ENCODE data around the gene SYT17. TPM values are rescaled to one million over a fixed set of nuclear protein-coding genes. Genes with fewer than 3 reads are reported as not detected.

Gene SYT17
- polyA plus RNA-seq, 3 donors, result 0.81 to 4.9 (median 1.1) TPM

DNA sequence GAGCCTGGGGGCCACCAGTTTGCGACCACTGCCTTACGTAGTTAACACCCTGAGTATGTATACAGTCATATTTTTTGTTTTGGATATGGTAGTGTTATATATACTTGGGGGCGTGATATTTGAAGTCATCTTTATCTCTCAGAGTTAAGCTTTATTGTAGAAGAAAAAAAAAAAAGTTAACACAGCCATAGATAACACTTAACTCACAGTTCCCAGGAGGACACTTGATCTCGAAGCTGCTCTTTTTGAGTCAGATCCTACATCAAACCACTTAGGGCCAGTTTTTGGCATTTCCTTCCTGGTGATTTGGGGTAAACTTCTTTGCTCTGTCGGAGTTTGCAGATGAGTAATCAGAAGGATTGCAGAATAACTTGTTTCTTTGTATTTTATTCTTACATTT is 48.5 kb upstream of the SYT17 start:
- TF ChIP-seq, protein P1, sequence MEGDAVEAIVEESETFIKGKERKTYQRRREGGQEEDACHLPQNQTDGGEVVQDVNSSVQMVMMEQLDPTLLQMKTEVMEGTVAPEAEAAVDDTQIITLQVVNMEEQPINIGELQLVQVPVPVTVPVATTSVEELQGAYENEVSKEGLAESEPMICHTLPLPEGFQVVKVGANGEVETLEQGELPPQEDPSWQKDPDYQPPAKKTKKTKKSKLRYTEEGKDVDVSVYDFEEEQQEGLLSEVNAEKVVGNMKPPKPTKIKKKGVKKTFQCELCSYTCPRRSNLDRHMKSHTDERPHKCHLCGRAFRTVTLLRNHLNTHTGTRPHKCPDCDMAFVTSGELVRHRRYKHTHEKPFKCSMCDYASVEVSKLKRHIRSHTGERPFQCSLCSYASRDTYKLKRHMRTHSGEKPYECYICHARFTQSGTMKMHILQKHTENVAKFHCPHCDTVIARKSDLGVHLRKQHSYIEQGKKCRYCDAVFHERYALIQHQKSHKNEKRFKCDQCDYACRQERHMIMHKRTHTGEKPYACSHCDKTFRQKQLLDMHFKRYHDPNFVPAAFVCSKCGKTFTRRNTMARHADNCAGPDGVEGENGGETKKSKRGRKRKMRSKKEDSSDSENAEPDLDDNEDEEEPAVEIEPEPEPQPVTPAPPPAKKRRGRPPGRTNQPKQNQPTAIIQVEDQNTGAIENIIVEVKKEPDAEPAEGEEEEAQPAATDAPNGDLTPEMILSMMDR (IDR thresholded peaks at IDR 0.05), result no peak
- Histone ChIP-seq H3K4me2 (replicated peaks; ENCODE audit: extremely low read depth, low read length, poor library complexity, severe bottlenecking) (peak overlapping the region; percentile 87), H3K36me3 (replicated peaks in 1 of 2; ENCODE audit: control insufficient read depth in 1 of 2, insufficient read depth in 2 of 2, low read length in 2 of 2) (peaks cover 0 to 9% of the 10 kb centered on the region in 2 donors), H3K9ac (ENCODE audit: insufficient read depth, low read length, poor library complexity, severe bottlenecking) (peak overlapping the region; percentile 72), H3K9me3 (replicated peaks in 1 of 2; ENCODE audit: control insufficient read depth in 1 of 2, insufficient read depth in 1 of 2, low read length in 2 of 2) (no peaks in the 10 kb centered on the region), H3K27me3 (ENCODE audit: control insufficient read depth in 2 of 2, insufficient read depth in 2 of 2, low read length in 2 of 2) (no peaks in the 10 kb centered on the region), H3K4me3 (replicated peaks in 1 of 3; ENCODE audit: low read depth in 2 of 3, low read length in 3 of 3) (peak overlapping the region; percentile 41 to 78 (median 53)), H2AFZ (ENCODE audit: insufficient read depth, low read depth, low read length, poor library complexity, severe bottlenecking) (peak overlapping the region; percentile 43), H3K4me1 (ENCODE audit: control insufficient read depth in 1 of 2, insufficient read depth in 2 of 2, low read length in 2 of 2) (peaks cover 62 to 67% of the 10 kb centered on the region in 2 donors), H3K79me2 (ENCODE audit: insufficient read depth, low read length) (peaks cover 49% of the 10 kb centered on the region), H3K27ac (ENCODE audit: low read depth in 1 of 2, low read length in 2 of 2) (peak overlapping the region; percentile 81 to 94), H4K20me1 (ENCODE audit: insufficient read depth, low read length) (peaks cover 28% of the 10 kb centered on the region)
- Mint-ChIP-seq H3K4me3 (peak overlapping the region in 1 of 2 donors; percentile 77), H3K27ac (peak overlapping the region; percentile 90 to 98 (median 94)), H3K36me3 (peaks cover 18 to 21% of the 10 kb centered on the region in 2 donors), H3K27me3 (ENCODE audit: low read depth in 3 of 3) (no peaks in the 10 kb centered on the region), H3K9me3 (no peaks in the 10 kb centered on the region), H3K4me1 (peaks cover 58% of the 10 kb centered on the region)
- WGBS (ENCODE audit: insufficient coverage), result no CpG with 5 or more reads among the region's 5 CpGs
- DNase-seq, result peak in 2 of 3 donors; percentile 55 to 59
- intact Hi-C loops (cut with micrococcal nuclease), result no loop called here

DNA sequence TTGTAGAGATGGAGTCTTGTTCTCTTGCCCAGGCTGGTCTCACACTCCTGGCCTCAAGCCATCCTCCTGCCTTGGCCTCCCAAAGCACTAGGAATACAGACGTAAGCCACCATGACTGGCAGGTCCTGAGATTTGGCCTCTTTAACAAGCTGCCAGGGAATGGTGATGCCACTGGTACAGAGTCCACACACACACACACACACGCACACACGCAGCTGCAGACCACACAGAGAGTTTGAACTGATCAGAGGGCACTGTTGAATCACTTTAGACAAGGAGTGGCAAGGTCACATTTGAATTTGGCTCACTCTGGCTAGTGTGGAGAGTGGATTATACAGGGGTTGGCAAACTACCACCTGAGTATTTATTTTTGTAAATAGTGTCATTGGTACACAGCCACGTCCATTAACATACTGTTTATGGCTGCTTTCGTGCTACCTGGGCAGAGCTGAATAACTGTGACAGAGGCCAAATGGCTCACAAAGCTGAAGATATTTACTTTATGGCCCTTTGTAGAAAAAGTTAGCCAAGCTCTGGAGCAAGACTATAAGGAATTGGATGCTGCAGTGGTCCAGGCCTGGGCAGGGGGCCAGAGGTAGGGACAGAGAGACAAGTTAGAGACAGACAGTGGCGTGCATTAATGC is 44.4 kb upstream of the SYT17 start:
- Histone ChIP-seq H3K4me2 (replicated peaks; ENCODE audit: extremely low read depth, low read length, poor library complexity, severe bottlenecking) (no peak overlapping the region), H3K4me1 (ENCODE audit: control insufficient read depth in 1 of 2, insufficient read depth in 2 of 2, low read length in 2 of 2) (peaks cover 36 to 39% of the 10 kb centered on the region in 2 donors), H3K9me3 (replicated peaks in 1 of 2; ENCODE audit: control insufficient read depth in 1 of 2, insufficient read depth in 1 of 2, low read length in 2 of 2) (peaks cover 0 to 6% of the 10 kb centered on the region in 2 donors), H3K27me3 (ENCODE audit: control insufficient read depth in 2 of 2, insufficient read depth in 2 of 2, low read length in 2 of 2) (no peaks in the 10 kb centered on the region), H3K79me2 (ENCODE audit: insufficient read depth, low read length) (peaks cover 22% of the 10 kb centered on the region), H4K20me1 (ENCODE audit: insufficient read depth, low read length) (no peaks in the 10 kb centered on the region), H3K9ac (ENCODE audit: insufficient read depth, low read length, poor library complexity, severe bottlenecking) (no peak overlapping the region), H3K27ac (ENCODE audit: low read depth in 1 of 2, low read length in 2 of 2) (no peak overlapping the region), H3K36me3 (replicated peaks in 1 of 2; ENCODE audit: control insufficient read depth in 1 of 2, insufficient read depth in 2 of 2, low read length in 2 of 2) (peaks cover 0 to 9% of the 10 kb centered on the region in 2 donors), H2AFZ (ENCODE audit: insufficient read depth, low read depth, low read length, poor library complexity, severe bottlenecking) (no peak overlapping the region), H3K4me3 (replicated peaks in 1 of 3; ENCODE audit: low read depth in 2 of 3, low read length in 3 of 3) (no peak overlapping the region)
- Mint-ChIP-seq H3K36me3 (peaks cover 16 to 19% of the 10 kb centered on the region in 2 donors), H3K27me3 (ENCODE audit: low read depth in 3 of 3) (no peaks in the 10 kb centered on the region), H3K27ac (peak overlapping the region in 1 of 7 donors; percentile 60), H3K9me3 (peaks cover 0 to 12% (median 4%) of the 10 kb centered on the region in 7 donors), H3K4me1 (peaks cover 39% of the 10 kb centered on the region), H3K4me3 (no peak overlapping the region)
- TF ChIP-seq, protein P1 (IDR thresholded peaks at IDR 0.05), result no peak
- DNase-seq, result no peak
- WGBS (ENCODE audit: insufficient coverage), result 86% methylated on average over 5 of the region's 6 CpGs
- intact Hi-C loops (cut with micrococcal nuclease), result no loop called here
